GM23248 (cell line): ENCODE results near the gene SYK.

Experiments used
- EZH2 ChIP-seq: fragments of 200-600 bp; sonication (generic); IDR thresholded peaks from 2 replicates; pipeline ENCODE4 v1.6.1; 2018; ENCODE audit warnings: antibody characterized with exemption, mild to moderate bottlenecking; ENCODE audit not compliant: insufficient read depth, poor library complexity, severe bottlenecking
- EZH2phosphoT487 ChIP-seq: fragments of 200-600 bp; sonication (generic); IDR thresholded peaks from 2 replicates; pipeline ENCODE4 v1.6.1; 2018; ENCODE audit warnings: antibody characterized with exemption, moderate library complexity, mild to moderate bottlenecking, low read depth; ENCODE audit not compliant: insufficient read depth

DNA sequence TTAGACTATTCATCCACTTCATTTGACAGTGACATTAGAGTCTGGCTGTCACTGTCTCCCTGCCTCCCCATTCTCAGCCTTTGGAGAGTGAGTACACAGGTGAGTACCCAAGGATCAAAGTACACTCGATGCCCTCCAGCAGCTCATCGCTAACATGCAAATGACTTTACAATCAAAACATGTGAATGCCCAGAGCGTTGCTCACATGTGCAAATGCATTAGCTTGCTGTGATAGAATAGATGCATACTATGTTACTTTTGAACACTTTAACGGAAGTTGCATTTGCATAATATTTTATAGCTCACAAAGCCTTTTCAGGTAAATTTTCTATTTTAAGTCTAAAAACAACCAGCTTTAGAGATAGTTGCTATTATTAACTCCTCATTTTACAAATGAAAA is 107.6 kb downstream of the SYK start:
- no peak for TF ChIP-seq EZH2phosphoT487
- no peak for TF ChIP-seq EZH2
